HG02623 (cell line): ENCODE results near the gene KCNT2.

Experiments used
- ATAC-seq: cut with Tn5 transposase; IDR thresholded peaks from one replicate; pipeline ENCODE4 v1.9.1; 2021; ENCODE audit warnings: moderate library complexity; ENCODE audit not compliant: unreplicated experiment

The KCNT2 gene

DNA sequence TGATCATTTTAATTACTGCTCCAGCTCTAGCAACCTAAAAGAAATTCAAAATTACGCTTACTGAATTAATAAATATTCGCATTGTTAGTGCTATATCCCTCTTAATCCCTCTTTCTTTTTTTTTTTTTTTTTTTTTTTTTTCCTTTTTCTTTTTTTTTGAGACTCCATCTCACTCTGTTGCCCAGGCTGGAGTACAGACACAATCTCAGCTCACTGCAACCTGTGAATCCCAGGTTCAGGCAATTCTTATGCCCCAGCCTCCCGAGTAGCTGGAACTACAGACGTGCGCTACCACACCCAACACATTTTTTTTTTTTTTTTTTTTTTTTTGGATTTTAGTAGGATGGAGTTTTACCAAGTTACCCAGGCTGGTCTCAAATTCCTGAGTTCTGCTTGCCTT lies 157.1 kb downstream of the KCNT2 start:
- no peak for ATAC-seq

DNA sequence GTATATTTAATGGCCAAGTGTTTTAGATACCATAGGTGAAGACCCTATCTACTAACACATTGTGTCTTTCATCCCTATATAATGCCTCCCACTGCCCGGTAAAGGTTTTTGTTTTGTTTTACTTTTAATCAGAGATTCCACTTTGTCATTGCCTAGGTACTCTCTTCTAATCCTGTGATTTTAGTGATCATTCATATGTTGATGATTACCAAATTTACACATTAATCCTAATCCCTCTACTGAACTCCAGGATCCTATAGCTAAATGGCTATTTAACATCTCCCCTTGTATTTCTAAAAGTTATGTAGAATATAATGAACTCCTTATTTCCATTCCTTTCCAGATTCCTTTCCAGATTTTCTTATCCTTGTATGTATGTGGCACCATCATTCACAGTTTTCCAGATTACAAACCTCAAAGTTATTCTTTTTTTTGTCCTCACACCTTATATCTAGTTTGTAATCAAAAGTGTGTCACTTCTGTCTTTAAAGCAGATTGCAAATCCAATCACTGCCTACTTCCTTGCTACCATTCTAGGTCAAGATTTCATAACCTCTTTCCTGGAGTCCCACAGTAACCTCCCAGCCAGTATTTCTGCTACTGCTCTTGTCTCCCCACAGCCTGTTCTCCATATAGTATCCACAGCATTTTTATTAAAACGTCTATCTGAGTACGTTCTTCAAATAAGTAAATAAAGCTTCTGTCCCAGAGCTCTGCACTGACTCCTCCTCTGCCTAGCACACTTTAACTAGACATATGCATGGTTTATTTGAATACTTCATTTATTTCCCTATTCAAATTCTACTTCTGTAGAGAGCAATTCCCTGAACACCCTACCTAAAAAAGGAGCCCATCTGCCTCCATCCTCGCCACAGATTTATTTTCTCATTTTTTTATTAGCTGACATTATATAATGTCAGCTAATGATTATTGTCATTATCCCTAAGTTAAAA lies 157.8 kb downstream of the KCNT2 start:
- ATAC-seq = no peak

DNA sequence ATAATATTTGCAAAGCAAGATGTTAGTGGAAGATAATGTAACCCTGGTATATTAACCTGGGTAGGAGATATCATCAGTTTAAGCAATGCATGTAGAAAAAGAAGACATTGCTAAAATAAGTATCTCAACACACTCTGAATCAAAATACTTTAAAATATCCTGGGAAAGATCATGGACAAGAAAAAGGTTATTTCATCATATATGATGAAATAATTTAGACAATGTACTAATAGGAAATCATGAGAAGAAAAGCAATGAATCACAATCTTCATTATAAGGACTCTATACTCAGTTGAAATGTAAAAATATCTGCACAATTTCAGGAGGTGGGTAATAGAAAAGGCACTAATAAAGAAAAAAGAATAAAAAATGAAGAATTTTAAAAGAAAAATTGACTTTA lies 158.8 kb downstream of the KCNT2 start:
- ATAC-seq = no peak

DNA sequence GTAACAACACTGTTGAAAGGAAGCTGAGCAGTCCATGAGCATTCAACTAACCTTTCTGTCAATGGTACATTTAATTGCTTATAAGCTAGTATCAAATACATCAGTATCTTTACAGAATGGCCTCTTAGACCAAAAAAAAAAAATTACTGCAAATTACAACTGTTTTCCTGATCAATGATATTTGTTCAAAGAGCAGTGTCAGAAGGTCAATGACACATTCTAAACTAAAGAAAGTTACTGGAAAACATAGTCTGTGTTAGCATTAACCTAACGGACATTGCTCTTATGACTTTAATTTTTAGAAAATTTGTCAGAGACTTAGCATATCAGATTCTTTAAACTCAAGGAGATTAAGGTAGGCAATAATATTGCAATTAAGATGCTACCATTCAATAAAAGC lies 162.5 kb downstream of the KCNT2 start:
- no peak for ATAC-seq

DNA sequence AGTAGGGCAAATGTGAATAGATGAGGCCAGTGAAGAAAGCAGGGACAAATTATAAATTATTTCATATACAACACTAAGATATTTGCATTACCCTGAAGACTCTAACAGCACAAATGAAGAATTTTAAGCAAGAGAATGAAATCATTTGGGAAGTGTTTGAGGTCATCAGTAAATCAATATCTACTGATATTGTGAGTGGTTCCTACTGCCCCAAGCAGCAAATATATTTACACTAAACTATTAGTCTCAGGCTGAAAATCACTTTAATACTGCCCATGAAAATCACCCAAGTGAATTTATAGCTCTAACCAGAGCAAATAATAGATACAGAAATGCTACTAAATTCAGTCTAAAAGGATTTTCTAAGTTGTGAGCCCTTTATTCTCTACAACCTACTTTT lies 163.6 kb downstream of the KCNT2 start:
- ATAC-seq = no peak

DNA sequence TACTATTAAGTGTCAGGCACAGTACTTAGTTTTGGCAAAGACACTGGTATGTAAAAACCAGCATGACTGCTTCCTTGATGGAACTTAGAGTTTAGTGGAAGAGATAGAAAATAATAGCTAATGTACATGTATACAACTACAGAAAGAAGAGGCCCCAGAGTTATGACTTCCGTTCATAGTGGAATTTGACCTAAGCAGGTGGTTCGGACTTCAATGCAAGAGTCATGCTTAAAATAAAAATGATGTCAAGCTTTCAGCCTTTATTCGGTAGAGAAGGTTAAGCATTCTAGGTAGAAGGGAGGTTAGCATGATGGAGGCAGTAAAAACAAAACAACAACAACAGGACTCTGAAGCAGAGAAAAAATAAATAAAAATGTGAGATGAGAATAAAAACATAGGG lies 165.9 kb downstream of the KCNT2 start:
- no peak for ATAC-seq

DNA sequence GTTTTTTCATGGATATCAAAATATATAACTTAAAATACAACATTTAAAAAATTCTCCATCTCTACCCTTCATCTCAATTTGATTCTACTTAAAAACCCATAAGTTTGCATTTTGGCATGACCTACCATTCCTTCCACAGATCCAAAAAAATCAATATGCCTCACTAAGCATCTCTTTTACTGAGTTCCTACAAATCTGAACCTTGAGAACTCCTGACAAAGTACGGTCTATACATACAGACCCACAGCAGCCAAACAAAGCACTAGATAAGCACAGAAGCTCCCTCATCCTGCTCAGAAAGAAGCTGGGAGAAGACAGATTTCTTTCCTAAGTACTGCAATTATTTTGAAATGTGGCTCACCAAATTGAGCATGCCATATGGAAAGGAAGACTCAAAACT lies 167.5 kb downstream of the KCNT2 start:
- ATAC-seq = no peak

DNA sequence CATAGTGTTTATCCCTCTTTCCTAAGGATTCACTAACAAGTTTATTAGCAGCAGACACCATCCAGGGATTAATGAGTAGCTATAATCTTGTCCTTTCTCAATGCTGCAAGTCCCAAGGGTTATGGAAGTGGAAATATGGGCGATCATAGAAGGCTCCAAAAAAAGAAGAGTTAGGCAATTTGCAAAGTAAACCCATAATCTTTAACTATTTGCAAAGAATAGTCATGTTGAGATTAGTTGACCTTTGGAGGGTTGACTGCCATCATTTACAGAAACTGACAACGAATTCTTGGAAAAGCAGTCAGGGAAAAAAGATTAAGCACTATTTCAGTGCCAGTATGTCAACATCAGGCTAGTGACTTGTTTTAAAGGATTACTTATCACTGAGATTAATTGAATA lies 169.9 kb downstream of the KCNT2 start:
- no peak for ATAC-seq

DNA sequence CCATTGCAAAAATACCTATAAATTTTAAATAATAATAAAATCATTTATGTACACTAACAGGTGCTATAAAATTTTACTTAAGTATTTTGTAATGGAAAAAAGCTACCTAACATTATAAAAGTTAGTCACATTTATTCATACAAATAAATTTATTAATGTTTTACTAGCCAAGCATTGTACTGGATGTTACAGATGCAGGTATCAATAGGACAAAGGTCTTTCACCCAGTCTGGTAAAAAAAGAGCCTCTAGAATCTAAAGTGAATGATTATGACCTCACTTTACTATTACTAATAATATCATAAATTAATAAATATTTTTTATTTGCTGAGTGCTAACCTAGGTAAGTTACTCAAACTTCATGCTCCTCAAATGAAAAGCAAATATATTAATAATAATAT lies 170.6 kb downstream of the KCNT2 start:
- no peak for ATAC-seq

DNA sequence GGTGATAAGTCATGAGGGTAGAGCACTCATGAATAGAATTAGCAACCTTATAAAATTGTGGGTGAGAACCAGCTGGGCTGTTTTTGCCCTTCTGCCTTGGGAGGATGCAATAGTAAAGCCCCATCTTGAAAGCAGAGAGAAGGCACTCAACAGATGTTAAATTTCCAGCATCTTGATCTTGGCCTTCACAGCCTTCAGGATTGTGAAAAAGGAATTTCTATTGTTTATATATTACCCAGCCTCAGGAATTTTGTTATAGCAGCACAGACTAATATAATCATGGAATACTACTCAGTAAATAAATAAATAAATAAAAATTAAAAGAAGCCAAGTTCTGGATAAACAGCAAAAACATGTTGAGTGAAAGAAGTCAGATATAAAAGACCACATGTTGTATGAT lies 175.2 kb downstream of the KCNT2 start:
- no peak for ATAC-seq

DNA sequence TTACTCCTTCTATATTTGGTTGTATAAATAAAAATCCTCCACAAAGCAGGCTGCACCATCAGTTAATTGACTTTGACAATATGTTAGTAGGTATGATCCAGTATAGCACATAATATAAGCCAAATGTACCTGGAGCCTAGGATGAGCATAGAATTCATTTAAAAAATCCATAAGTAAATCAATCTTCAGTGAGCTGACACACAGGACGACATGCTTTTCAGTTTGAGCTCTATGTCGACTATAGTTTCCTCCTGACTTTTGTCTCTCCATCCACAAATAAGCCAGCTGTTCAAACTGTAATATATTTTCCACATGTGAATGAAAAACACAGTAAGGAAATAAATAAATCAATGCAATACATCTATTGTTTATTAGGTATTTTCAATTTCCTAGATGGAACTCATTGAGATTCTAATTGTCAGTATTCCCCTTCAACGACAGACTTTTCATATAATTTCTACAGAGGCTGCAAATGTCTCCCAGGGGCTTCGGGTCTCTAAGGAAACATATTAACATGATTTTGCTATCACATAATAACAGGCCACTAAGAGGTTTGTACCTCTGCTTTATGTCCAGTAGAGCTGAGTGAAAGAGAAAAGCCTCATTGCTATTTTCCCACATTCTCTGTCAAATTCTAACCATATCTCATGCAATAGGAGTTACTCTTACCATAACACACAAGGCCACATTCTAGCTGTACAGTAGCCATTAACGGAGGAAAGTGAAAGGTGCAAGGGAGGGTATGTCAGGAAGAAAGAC lies 180.1 kb downstream of the KCNT2 start:
- no peak for ATAC-seq

DNA sequence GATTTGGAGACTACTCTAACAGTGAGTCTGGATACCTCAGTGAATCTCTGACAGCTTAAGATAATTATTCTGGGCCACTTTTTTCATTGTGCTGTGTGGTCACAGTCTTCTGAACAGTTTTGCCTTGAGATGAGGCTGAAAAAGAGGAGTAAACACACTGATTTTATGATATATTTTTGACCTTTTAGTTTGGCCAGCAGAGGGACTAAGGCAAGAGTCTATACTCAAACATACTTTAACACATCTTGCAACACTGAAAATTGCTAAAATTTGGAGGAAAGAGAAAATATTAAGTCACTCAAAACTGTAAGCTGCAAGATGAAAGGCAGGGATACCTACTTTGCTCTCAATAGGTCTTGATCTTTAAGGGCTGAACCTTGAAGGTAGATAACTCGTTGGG lies 182.7 kb downstream of the KCNT2 start:
- no peak for ATAC-seq

DNA sequence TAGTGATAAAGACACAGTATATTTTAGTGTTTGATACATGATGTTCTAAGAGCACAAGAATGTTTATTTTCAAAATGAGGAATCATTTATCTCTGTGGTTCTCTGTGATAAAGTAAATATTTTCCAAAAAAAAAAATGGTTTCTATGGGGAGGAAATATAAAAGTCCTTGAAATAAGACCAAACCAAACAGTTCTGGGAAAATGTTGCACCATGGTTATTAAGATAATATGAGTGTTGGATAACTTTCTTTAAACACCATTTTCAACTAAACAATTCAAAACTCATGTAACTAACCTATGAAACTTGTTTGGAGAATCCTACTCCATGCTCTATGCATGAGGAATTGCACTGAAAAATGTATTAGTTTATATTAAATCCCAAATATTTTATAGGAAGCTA lies 184.6 kb downstream of the KCNT2 start:
- no peak for ATAC-seq

DNA sequence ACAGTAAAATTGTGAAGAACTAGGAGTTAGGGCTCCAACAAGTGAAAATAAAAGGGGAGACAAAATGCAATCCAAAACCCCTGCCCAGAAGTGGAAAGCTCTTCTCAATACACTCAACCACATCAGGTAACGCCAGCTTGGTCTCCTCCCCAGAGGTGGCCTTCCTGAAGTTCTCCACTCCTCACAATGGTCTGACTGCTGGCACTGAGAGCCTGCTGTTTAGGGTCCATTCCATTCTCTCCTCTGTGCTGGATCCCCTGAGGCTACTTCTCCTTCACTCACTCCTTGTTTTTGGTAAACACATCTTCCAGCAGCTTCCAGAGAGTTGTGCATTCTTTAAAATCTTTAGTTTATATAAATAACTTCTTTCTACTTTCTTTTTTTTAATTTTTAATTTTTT lies 189.5 kb downstream of the KCNT2 start:
- no peak for ATAC-seq

DNA sequence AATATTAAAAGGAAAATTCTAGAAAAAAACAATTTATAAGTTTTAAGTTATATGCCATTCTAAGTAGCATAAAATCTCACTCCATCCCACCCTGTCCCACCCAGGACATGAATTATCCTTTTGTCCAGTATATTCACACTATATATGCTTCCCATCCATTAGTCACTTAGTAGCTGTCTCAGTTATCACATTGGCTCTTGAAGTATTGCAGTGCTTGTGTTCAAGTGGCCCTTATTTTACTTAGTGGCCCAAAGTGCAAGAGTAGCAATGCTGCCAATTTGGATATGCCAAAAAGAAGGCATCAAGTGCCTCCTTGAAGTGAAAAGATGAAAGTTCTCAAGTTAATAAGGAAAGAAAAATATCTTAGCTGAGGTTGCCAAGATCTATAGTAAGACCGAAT lies 192.3 kb downstream of the KCNT2 start:
- no peak for ATAC-seq

DNA sequence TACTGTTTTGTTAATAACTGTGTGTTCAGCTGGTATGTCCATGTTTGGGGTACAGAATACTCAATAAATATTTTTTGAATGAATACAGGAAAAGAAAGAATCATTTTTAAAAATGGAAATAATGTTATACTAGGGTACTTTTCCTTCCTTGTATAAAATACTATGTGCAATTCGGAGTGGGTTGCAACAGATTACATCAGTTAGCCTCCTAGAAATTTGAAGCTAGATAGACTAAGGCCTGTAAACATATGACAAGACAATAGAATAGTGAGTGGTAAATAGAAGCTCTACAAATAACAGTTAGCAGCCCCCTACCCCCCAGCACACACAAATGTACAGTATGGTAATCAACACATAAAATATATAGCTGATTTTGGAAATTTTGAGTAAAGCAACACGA lies 195.9 kb downstream of the KCNT2 start:
- no peak for ATAC-seq

DNA sequence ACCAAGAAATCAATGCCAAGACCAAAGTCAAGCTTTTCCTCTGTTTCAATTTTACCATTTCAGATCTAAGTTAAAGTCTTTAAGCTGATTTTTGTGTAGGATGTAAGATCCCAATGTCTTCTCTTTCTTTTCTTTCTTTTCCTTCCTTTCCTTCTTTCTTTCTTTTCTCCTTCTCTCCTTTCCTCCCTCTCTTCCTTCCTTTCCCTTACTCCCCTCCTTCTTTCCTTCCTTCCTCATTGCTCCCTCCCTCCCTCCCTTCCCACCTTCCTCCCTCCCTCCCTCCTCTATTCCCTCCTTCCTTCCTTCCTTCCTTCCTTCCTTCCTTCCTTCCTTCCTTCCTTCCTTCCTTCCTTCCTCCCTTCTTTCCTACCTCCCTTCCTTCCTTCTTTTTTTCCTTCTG lies 197.5 kb downstream of the KCNT2 start:
- no peak for ATAC-seq

DNA sequence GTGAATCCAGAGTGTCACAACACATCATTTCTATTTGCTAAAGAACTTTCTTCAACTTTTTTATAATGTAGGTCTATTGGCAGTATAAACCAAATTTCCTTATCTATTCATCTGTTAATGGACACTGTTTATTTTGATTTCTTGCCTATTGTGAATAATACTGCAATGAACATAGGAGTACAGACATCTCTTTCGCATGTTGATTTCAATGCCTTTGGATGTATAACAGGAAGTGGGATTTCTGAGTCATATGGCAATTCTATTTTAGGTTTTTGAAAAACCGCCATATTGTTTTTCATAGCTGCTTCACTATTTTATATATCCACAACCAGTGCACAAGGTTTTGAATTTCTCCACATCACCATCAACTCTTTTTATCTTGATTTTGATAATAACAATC lies 198.7 kb downstream of the KCNT2 start:
- no peak for ATAC-seq

DNA sequence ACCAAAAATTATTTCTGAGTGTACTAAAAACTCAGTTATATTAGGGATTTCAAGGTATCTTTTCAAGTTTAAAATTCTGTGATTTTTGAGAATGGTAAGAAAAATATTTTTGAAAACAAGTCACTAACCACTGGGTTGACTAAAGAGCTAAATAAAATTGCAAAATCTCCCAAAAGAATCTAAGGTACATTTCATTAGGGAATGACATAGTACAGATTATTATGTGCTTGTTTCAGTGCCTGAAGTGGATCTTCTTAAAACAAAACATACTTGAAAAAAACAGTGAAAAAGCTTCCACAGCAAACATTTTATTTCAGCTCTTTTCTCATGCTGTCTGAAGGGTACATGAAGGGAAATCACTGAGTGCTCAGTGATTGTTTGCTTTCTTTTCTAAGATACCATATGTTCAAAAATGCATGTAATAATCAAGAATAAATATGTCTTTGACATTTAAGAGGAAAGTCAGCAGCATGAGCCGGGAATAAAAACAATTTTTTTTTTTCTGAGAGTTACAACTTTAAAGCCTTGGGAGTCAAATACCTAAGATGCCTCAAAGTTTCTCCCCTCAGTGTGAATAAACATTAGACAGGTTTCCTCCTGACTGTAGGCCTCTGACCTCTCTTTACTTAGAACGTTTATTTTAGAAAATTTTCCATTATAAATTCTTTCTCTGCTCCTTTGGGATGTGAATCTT lies 200.7 kb downstream of the KCNT2 start:
- ATAC-seq = no peak

DNA sequence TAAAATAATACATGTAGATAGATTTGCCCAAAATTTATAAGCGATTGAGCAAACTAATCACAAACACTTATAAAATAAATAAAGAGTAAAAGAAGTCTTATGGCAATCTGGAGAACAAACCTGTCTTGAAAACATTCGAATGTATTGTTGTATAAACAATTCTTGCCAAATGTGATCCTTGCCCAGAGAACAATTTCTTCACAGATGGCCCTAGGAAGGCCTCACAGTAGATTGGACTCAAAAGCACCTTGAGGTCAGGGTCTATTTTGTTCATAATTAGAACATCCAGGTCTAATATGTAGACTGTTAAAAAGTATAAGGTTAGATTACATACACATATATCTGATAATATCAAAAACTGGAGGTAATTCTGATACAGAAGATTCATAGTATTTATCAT lies 202.4 kb downstream of the KCNT2 start:
- ATAC-seq = no peak

DNA sequence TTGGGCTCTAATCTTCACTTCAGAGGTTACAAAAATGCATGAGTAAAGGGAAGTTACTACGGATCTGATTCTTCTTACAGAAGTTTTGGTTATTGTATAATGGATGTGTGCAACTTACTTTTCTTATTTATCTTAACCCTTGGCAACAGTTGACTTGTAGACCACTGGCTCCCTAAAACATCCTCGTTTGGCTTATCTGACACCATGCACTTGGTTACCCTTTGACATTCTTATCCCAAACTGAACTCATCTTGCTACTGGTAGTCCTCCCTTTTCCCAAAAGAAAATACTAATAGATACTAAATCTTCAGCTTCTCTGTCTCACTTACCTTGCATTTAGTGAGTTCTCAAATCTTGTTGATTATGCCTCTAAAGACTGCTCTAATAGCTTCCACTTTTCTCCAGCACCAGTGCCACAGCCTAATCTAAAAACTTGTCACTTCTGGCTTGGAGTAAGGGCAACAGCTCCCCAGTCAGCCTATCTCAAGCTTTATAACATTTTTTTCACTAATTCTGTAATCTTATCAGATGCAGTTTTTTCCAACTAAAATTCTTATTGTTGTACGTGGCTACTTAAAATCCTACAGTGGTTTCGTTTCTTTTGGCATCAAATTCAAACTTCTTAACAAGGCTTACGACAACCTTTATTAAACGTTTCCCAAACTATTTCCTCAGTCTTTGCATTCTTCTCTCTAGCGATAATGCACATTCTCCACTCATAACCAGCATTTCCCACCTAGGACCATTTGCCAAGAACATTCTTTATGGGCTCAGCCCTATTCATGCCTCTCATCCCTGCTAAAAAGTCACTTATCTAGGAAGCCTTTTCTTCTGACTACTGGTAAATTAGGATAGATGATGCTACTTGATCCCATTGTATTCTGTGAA lies 204.2 kb downstream of the KCNT2 start:
- ATAC-seq = no peak
